Astrocyte (in vitro differentiated cells and primary cell): Measurements from ENCODE around the gene ANXA2. TPM values are rescaled to one million over a fixed set of nuclear protein-coding genes. Genes with fewer than 3 reads are reported as not detected.

Experiments used
- DNase-seq: peaks from one replicate; pipeline ENCODE4 v3.0.0-alpha.2; 2010; ENCODE audit warnings: low read depth
- FAIRE-seq: peaks from 2 replicates; lab custom pipeline; 2011; peaks lifted over from hg19 to GRCh38; lab: Jason Lieb, UNC
- H2AFZ ChIP-seq: 2 replicates; pipeline ENCODE4 v1.6.0; 2012; ENCODE audit warnings: low read depth, low read length, inconsistent platforms
- H3K27ac ChIP-seq: 2 replicates; pipeline ENCODE4 v1.5.1; 2011; ENCODE audit warnings: low read depth, low read length, inconsistent platforms
- H3K27me3 ChIP-seq: 2 replicates; pipeline ENCODE4 v1.6.0; 2011; ENCODE audit warnings: low read length, inconsistent platforms; ENCODE audit not compliant: insufficient read depth
- H3K36me3 ChIP-seq: 2 replicates; pipeline ENCODE4 v1.5.1; 2011; ENCODE audit warnings: low read length, inconsistent platforms; ENCODE audit not compliant: insufficient read depth
- H3K4me1 ChIP-seq: 2 replicates; pipeline ENCODE4 v1.5.1; 2011; ENCODE audit warnings: low read length, inconsistent platforms; ENCODE audit not compliant: insufficient read depth
- H3K4me2 ChIP-seq: 2 replicates; pipeline ENCODE4 v1.6.0; 2012; ENCODE audit warnings: low read length, inconsistent platforms
- H3K4me3 ChIP-seq: 2 replicates; pipeline ENCODE4 v1.5.1; 2011; ENCODE audit warnings: low read depth, mild to moderate bottlenecking, low read length, inconsistent platforms; ENCODE audit not compliant: insufficient read depth
- H3K79me2 ChIP-seq: 2 replicates; pipeline ENCODE4 v1.6.0; 2012; ENCODE audit warnings: mild to moderate bottlenecking, low read length, inconsistent platforms; ENCODE audit not compliant: insufficient read depth
- H3K9ac ChIP-seq: 2 replicates; pipeline ENCODE4 v1.6.0; 2012; ENCODE audit warnings: mild to moderate bottlenecking, low read length, inconsistent platforms
- H3K9me3 ChIP-seq: 2 replicates; pipeline ENCODE4 v1.5.1; 2012; ENCODE audit warnings: low read depth, mild to moderate bottlenecking, low read length, inconsistent platforms; ENCODE audit not compliant: insufficient read depth
- H4K20me1 ChIP-seq: 2 replicates; pipeline ENCODE4 v1.6.0; 2012; ENCODE audit warnings: low read length, inconsistent platforms; ENCODE audit not compliant: insufficient read depth
- H3K27ac Mint-ChIP-seq: one replicate; pipeline ENCODE4 v1.8.0; 2021; ENCODE audit warnings: mild to moderate bottlenecking, mixed read lengths; ENCODE audit not compliant: unreplicated experiment
- H3K27me3 Mint-ChIP-seq: one replicate; pipeline ENCODE4 v1.8.0; 2021; ENCODE audit warnings: low read depth, mixed read lengths; ENCODE audit not compliant: unreplicated experiment
- H3K36me3 Mint-ChIP-seq: one replicate; pipeline ENCODE4 v1.8.0; 2021; ENCODE audit warnings: low read depth, mixed read lengths; ENCODE audit not compliant: unreplicated experiment
- H3K4me1 Mint-ChIP-seq: one replicate; pipeline ENCODE4 v1.8.0; 2021; ENCODE audit warnings: low read depth, mixed read lengths; ENCODE audit not compliant: unreplicated experiment
- H3K4me3 Mint-ChIP-seq: one replicate; pipeline ENCODE4 v1.8.0; 2021; ENCODE audit warnings: mild to moderate bottlenecking, moderate library complexity, mixed read lengths; ENCODE audit not compliant: unreplicated experiment
- H3K9me3 Mint-ChIP-seq: one replicate; pipeline ENCODE4 v1.8.0; 2021; ENCODE audit warnings: mild to moderate bottlenecking, mixed read lengths; ENCODE audit not compliant: unreplicated experiment
- EZH2 ChIP-seq: IDR thresholded peaks from 2 replicates; pipeline ENCODE4 v1.6.1; 2012; ENCODE audit warnings: mild to moderate bottlenecking, low read length, inconsistent platforms; ENCODE audit not compliant: insufficient read depth
- total RNA-seq: library from RNA; stranded (reverse); gene quantifications from 2 replicates; pipeline ENCODE4 v1.2.1, GENCODE V29; 2021
- TF ChIP-seq, protein P1 (sequence below): IDR thresholded peaks from 2 replicates; pipeline ENCODE4 v1.5.1; 2011; ENCODE audit warnings: low read depth, mild to moderate bottlenecking, inconsistent platforms, low read length, moderate library complexity; ENCODE audit not compliant: insufficient read depth

The ANXA2 gene
- total RNA-seq, 1 donor from 2014 or later, result 2,599 TPM

GRCh38 chr15:60438646-60439045 lies 40.9 kb upstream of the ANXA2 start:
- no peak overlapping the region for H3K27ac Mint-ChIP-seq
- no peaks in the 10 kb centered on the region for H3K27me3 Mint-ChIP-seq
- TF ChIP-seq EZH2, result no peak
- TF ChIP-seq, protein P1, sequence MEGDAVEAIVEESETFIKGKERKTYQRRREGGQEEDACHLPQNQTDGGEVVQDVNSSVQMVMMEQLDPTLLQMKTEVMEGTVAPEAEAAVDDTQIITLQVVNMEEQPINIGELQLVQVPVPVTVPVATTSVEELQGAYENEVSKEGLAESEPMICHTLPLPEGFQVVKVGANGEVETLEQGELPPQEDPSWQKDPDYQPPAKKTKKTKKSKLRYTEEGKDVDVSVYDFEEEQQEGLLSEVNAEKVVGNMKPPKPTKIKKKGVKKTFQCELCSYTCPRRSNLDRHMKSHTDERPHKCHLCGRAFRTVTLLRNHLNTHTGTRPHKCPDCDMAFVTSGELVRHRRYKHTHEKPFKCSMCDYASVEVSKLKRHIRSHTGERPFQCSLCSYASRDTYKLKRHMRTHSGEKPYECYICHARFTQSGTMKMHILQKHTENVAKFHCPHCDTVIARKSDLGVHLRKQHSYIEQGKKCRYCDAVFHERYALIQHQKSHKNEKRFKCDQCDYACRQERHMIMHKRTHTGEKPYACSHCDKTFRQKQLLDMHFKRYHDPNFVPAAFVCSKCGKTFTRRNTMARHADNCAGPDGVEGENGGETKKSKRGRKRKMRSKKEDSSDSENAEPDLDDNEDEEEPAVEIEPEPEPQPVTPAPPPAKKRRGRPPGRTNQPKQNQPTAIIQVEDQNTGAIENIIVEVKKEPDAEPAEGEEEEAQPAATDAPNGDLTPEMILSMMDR, result no peak
- H3K36me3 Mint-ChIP-seq, result peaks cover 2% of the 10 kb centered on the region
- DNase-seq (no peak), FAIRE-seq (no peak)
- no peaks in the 10 kb centered on the region for H3K9me3 Mint-ChIP-seq
- H3K27ac ChIP-seq, result no peak overlapping the region
- peaks cover 3% of the 10 kb centered on the region for H3K79me2 ChIP-seq
- no peak overlapping the region for H2AFZ ChIP-seq
- no peak overlapping the region for H3K9ac ChIP-seq
- peaks cover 7% of the 10 kb centered on the region for H3K4me1 Mint-ChIP-seq
- no peaks in the 10 kb centered on the region for H3K27me3 ChIP-seq
- no peak overlapping the region for H3K4me3 ChIP-seq
- H3K4me3 Mint-ChIP-seq, result no peak overlapping the region
- no peak overlapping the region for H3K4me2 ChIP-seq
- no peaks in the 10 kb centered on the region for H4K20me1 ChIP-seq
- no peaks in the 10 kb centered on the region for H3K9me3 ChIP-seq
- peaks cover 6% of the 10 kb centered on the region for H3K4me1 ChIP-seq
- H3K36me3 ChIP-seq, result peaks cover 4% of the 10 kb centered on the region

- Histone ChIP-seq H4K20me1 (no peaks in the 10 kb centered on the region), H3K4me1 (peaks cover 8% of the 10 kb centered on the region), H2AFZ (no peak overlapping the region), H3K27me3 (no peaks in the 10 kb centered on the region), H3K9ac (no peak overlapping the region), H3K9me3 (no peaks in the 10 kb centered on the region), H3K36me3 (peaks cover 9% of the 10 kb centered on the region), H3K4me3 (no peak overlapping the region), H3K27ac (no peak overlapping the region), H3K4me2 (no peak overlapping the region), H3K79me2 (no peaks in the 10 kb centered on the region)
- Mint-ChIP-seq H3K36me3 (no peaks in the 10 kb centered on the region), H3K27me3 (no peaks in the 10 kb centered on the region), H3K27ac (no peak overlapping the region), H3K4me3 (no peak overlapping the region), H3K4me1 (peaks cover 20% of the 10 kb centered on the region), H3K9me3 (no peaks in the 10 kb centered on the region)
- TF ChIP-seq EZH2, result no peak
- TF ChIP-seq, protein P1, result no peak
- FAIRE-seq (no peak), DNase-seq (no peak)
Observed at GRCh38 chr15:60428935-60429334, 31.1 kb upstream of the ANXA2 start.

GRCh38 chr15:60426870-60427508 lies 29.2 kb upstream of the ANXA2 start:
- TF ChIP-seq EZH2, result no peak
- TF ChIP-seq, protein P1, result no peak
- Mint-ChIP-seq H3K9me3 (no peaks in the 10 kb centered on the region), H3K36me3 (no peaks in the 10 kb centered on the region), H3K4me1 (peaks cover 36% of the 10 kb centered on the region), H3K27me3 (no peaks in the 10 kb centered on the region), H3K27ac (no peak overlapping the region), H3K4me3 (no peak overlapping the region)
- no peak overlapping the region for H3K4me3 ChIP-seq
- peak overlapping the region; percentile 64 for H3K4me2 ChIP-seq
- H4K20me1 ChIP-seq, result no peaks in the 10 kb centered on the region
- no peaks in the 10 kb centered on the region for H3K27me3 ChIP-seq
- no peak overlapping the region for H3K9ac ChIP-seq
- H3K4me1 ChIP-seq, result peaks cover 26% of the 10 kb centered on the region
- H3K36me3 ChIP-seq, result peaks cover 6% of the 10 kb centered on the region
- peak overlapping the region; percentile 2 for H3K27ac ChIP-seq
- no peaks in the 10 kb centered on the region for H3K79me2 ChIP-seq
- H3K9me3 ChIP-seq, result no peaks in the 10 kb centered on the region
- peak; percentile 64 for FAIRE-seq
- H2AFZ ChIP-seq, result no peak overlapping the region
- DNase-seq, result peak; percentile 80
